ENCODE measurements around the gene MCF2L.

MCF2L gene

GRCh38 chr13:113117335-113117872 is 148.4 kb downstream of the MCF2L start:
- H3K4me3 Mint-ChIP-seq = no peak overlapping the region
- H3K36me3 Mint-ChIP-seq (ENCODE audit: low read depth) = no peaks in the 10 kb centered on the region
- peaks cover 6% of the 10 kb centered on the region for H3K27me3 Mint-ChIP-seq (ENCODE audit: low read depth)
- no peaks in the 10 kb centered on the region for H3K9me3 Mint-ChIP-seq
- H3K27ac Mint-ChIP-seq = no peak overlapping the region
- no peaks in the 10 kb centered on the region for H3K4me1 Mint-ChIP-seq (ENCODE audit: low read depth)

- Mint-ChIP-seq H3K4me3 (no peak overlapping the region), H3K9me3 (no peaks in the 10 kb centered on the region), H3K36me3 (ENCODE audit: low read depth) (no peaks in the 10 kb centered on the region), H3K27me3 (ENCODE audit: low read depth) (peaks cover 6% of the 10 kb centered on the region), H3K27ac (no peak overlapping the region), H3K4me1 (ENCODE audit: low read depth) (no peaks in the 10 kb centered on the region)
These were observed 148.9 kb downstream of the MCF2L start for GRCh38 chr13:113117911-113118260.

GRCh38 chr13:113118261-113119021 is 149.4 kb downstream of the MCF2L start:
- H3K4me3 Mint-ChIP-seq = no peak overlapping the region
- H3K9me3 Mint-ChIP-seq = no peaks in the 10 kb centered on the region
- no peaks in the 10 kb centered on the region for H3K36me3 Mint-ChIP-seq (ENCODE audit: low read depth)
- no peak overlapping the region for H3K27ac Mint-ChIP-seq
- no peaks in the 10 kb centered on the region for H3K4me1 Mint-ChIP-seq (ENCODE audit: low read depth)
- peaks cover 6% of the 10 kb centered on the region for H3K27me3 Mint-ChIP-seq (ENCODE audit: low read depth)

GRCh38 chr13:113119166-113119821 is 150.3 kb downstream of the MCF2L start:
- Mint-ChIP-seq H3K4me3 (no peak overlapping the region), H3K36me3 (ENCODE audit: low read depth) (no peaks in the 10 kb centered on the region), H3K9me3 (no peaks in the 10 kb centered on the region), H3K27ac (no peak overlapping the region), H3K4me1 (ENCODE audit: low read depth) (no peaks in the 10 kb centered on the region), H3K27me3 (ENCODE audit: low read depth) (peaks cover 3% of the 10 kb centered on the region)

- Mint-ChIP-seq H3K36me3 (ENCODE audit: low read depth) (no peaks in the 10 kb centered on the region), H3K27ac (no peak overlapping the region), H3K4me3 (no peak overlapping the region), H3K9me3 (no peaks in the 10 kb centered on the region), H3K27me3 (ENCODE audit: low read depth) (no peaks in the 10 kb centered on the region), H3K4me1 (ENCODE audit: low read depth) (no peaks in the 10 kb centered on the region)
These were observed 150.8 kb downstream of the MCF2L start for GRCh38 chr13:113119822-113120189.

- no peak overlapping the region for H3K4me3 Mint-ChIP-seq
- H3K27ac Mint-ChIP-seq = no peak overlapping the region
- no peaks in the 10 kb centered on the region for H3K9me3 Mint-ChIP-seq
- H3K27me3 Mint-ChIP-seq (ENCODE audit: low read depth) = no peaks in the 10 kb centered on the region
- H3K4me1 Mint-ChIP-seq (ENCODE audit: low read depth) = no peaks in the 10 kb centered on the region
- H3K36me3 Mint-ChIP-seq (ENCODE audit: low read depth) = no peaks in the 10 kb centered on the region
These were observed 151.5 kb downstream of the MCF2L start for GRCh38 chr13:113120300-113121182.

GRCh38 chr13:113121183-113121927 is 152.3 kb downstream of the MCF2L start:
- peaks cover 3% of the 10 kb centered on the region for H3K27me3 Mint-ChIP-seq (ENCODE audit: low read depth)
- H3K4me1 Mint-ChIP-seq (ENCODE audit: low read depth) = no peaks in the 10 kb centered on the region
- H3K4me3 Mint-ChIP-seq = no peak overlapping the region
- H3K36me3 Mint-ChIP-seq (ENCODE audit: low read depth) = no peaks in the 10 kb centered on the region
- H3K27ac Mint-ChIP-seq = no peak overlapping the region
- H3K9me3 Mint-ChIP-seq = no peaks in the 10 kb centered on the region

- peaks cover 9% of the 10 kb centered on the region for H3K27me3 Mint-ChIP-seq (ENCODE audit: low read depth)
- no peaks in the 10 kb centered on the region for H3K4me1 Mint-ChIP-seq (ENCODE audit: low read depth)
- no peaks in the 10 kb centered on the region for H3K36me3 Mint-ChIP-seq (ENCODE audit: low read depth)
- H3K9me3 Mint-ChIP-seq = no peaks in the 10 kb centered on the region
- H3K4me3 Mint-ChIP-seq = no peak overlapping the region
- no peak overlapping the region for H3K27ac Mint-ChIP-seq
These were observed 153.0 kb downstream of the MCF2L start for GRCh38 chr13:113121928-113122471.

GRCh38 chr13:113122550-113123225 is 153.7 kb downstream of the MCF2L start, which contains the start of gene F10:
Gene F10 (plus strand): TSS chr13:113122799. CDS start chr13:113122856, 57 bp downstream.
- Mint-ChIP-seq H3K4me1 (ENCODE audit: low read depth) (no peaks in the 10 kb centered on the region), H3K27me3 (ENCODE audit: low read depth) (peaks cover 16% of the 10 kb centered on the region), H3K36me3 (ENCODE audit: low read depth) (no peaks in the 10 kb centered on the region), H3K27ac (no peak within 1 kb of the TSS), H3K9me3 (no peaks in the 10 kb centered on the region), H3K4me3 (no peak within 1 kb of the TSS)

GRCh38 chr13:113123226-113124201 is 154.5 kb downstream of the MCF2L start:
- Mint-ChIP-seq H3K4me1 (ENCODE audit: low read depth) (no peaks in the 10 kb centered on the region), H3K9me3 (no peaks in the 10 kb centered on the region), H3K27me3 (ENCODE audit: low read depth) (peaks cover 22% of the 10 kb centered on the region), H3K36me3 (ENCODE audit: low read depth) (no peaks in the 10 kb centered on the region), H3K4me3 (no peak overlapping the region), H3K27ac (no peak overlapping the region)

- Mint-ChIP-seq H3K4me1 (ENCODE audit: low read depth) (no peaks in the 10 kb centered on the region), H3K27me3 (ENCODE audit: low read depth) (peaks cover 28% of the 10 kb centered on the region), H3K4me3 (no peak overlapping the region), H3K36me3 (ENCODE audit: low read depth) (no peaks in the 10 kb centered on the region), H3K9me3 (no peaks in the 10 kb centered on the region), H3K27ac (no peak overlapping the region)
These were observed 155.4 kb downstream of the MCF2L start for GRCh38 chr13:113124211-113124970.
